Measurements from ENCODE around the gene TCF20. TPM values are rescaled to one million over a fixed set of nuclear protein-coding genes. Genes with fewer than 3 reads are reported as not detected.

TCF20 gene
- total and polyA plus RNA-seq, 2 experiments from 2014 or later, result 5.9 to 34.3 TPM

- Histone ChIP-seq H3K9me2 (replicated peaks; ENCODE audit: insufficient read depth) (no peaks in the 10 kb centered on the region), H3K4me2 (peak overlapping the region; percentile 89), H3K79me2 (no peaks in the 10 kb centered on the region), H3K27me3 (peaks cover 7% of the 10 kb centered on the region), H2AFZ (peak overlapping the region; percentile 45), H3K27ac (peak overlapping the region; percentile 73), H3K36me3 (replicated peaks; ENCODE audit: insufficient read depth, low read depth) (no peaks in the 10 kb centered on the region), H3K9me3 (ENCODE audit: low read depth) (no peaks in the 10 kb centered on the region), H4K20me1 (ENCODE audit: insufficient read depth, poor library complexity, severe bottlenecking) (no peaks in the 10 kb centered on the region), H3K4me3 (peak overlapping the region; percentile 16), H3K4me1 (ENCODE audit: insufficient read depth) (peaks cover 19% of the 10 kb centered on the region)
- no peak for TF ChIP-seq EZH2phosphoT487 (IDR thresholded peaks at IDR 0.05; ENCODE audit: low read depth, severe bottlenecking, unreplicated experiment)
- TF ChIP-seq CTCF (IDR thresholded peaks at IDR 0.05; ENCODE audit: poor library complexity), result no peak
- TF ChIP-seq EZH2 (IDR thresholded peaks at IDR 0.05; ENCODE audit: borderline replicate concordance), result no peak
- DNase-seq (ENCODE audit: low spot score), result peak; percentile 76
- 4% methylated on average over 43 of the region's 72 CpGs for WGBS (ENCODE audit: low lambda C conversion rate, missing lambda C conversion rate)
Measured at GRCh38 chr22:42283278-42284201, 13.1 kb upstream of the TCF20 start.

DNA sequence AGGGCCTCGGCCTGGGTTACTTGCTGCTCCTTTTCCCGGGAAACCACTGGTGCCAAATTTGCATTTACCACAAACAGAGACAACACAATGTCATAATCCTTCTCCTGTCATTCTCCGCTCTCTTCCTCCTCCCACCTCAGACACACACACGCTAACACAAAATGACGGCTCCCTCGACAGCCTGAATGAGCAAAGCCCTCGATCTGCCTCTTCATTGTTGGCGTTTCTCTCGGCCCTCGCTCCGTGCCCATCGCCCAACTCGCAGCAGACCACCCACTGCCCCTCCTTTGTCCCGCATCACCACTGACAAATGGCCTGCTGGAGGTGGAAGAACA is 12.5 kb upstream of the TCF20 start:
- no peaks in the 10 kb centered on the region for H3K9me3 ChIP-seq (ENCODE audit: low read depth)
- peak overlapping the region; percentile 45 for H2AFZ ChIP-seq
- H3K4me1 ChIP-seq (ENCODE audit: insufficient read depth), result peaks cover 19% of the 10 kb centered on the region
- no peak overlapping the region for H3K4me3 ChIP-seq
- peaks cover 7% of the 10 kb centered on the region for H3K27me3 ChIP-seq
- WGBS (ENCODE audit: low lambda C conversion rate, missing lambda C conversion rate), result 10% methylated on average over 14 of the region's 14 CpGs
- H4K20me1 ChIP-seq (ENCODE audit: insufficient read depth, poor library complexity, severe bottlenecking), result no peaks in the 10 kb centered on the region
- H3K9me2 ChIP-seq (replicated peaks; ENCODE audit: insufficient read depth), result no peaks in the 10 kb centered on the region
- H3K4me2 ChIP-seq, result peak overlapping the region; percentile 89
- H3K36me3 ChIP-seq (replicated peaks; ENCODE audit: insufficient read depth, low read depth), result no peaks in the 10 kb centered on the region
- DNase-seq (ENCODE audit: low spot score), result no peak
- TF ChIP-seq EZH2phosphoT487 (IDR thresholded peaks at IDR 0.05; ENCODE audit: low read depth, severe bottlenecking, unreplicated experiment) (no peak), CTCF (IDR thresholded peaks at IDR 0.05; ENCODE audit: poor library complexity) (no peak), EZH2 (IDR thresholded peaks at IDR 0.05; ENCODE audit: borderline replicate concordance) (no peak)
- H3K79me2 ChIP-seq, result no peaks in the 10 kb centered on the region
- H3K27ac ChIP-seq, result peak overlapping the region; percentile 73

DNA sequence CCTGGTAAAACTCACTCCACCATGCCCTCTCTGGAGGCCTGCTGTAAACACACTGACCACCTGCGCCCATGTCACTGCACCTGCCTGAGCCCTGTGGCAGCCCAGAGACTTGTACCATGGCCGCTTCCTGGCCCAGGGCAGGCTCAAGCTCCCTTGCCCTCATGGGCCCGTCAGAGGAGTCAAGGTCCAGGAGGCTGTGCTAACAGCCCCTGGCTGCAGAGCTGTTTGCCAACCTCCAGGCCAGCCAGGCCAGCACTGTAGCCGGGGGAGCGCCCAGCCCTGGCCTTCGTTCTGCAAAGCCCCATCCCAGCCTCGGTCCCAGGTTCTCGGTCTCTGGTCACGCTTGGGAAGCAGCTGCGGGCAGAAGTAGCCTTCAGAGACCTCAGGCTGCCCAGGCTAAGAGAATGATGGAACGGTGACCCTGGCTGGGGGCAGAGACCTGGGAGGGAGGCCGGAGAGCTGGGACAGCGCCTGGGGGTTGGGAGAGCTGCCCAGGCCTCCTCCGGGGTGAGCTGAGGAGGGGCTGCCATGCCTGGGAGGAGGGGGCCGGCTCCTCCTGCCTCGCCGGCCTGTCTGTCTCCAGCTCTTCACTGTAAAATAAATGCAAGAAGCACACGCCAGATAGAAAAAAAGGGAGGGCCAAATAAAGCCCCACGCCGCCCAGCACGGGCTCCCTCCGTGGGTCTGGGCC is 11.9 kb upstream of the TCF20 start:
- Histone ChIP-seq H3K36me3 (replicated peaks; ENCODE audit: insufficient read depth, low read depth) (no peaks in the 10 kb centered on the region), H2AFZ (no peak overlapping the region), H3K4me1 (ENCODE audit: insufficient read depth) (peaks cover 19% of the 10 kb centered on the region), H3K9me2 (replicated peaks; ENCODE audit: insufficient read depth) (no peaks in the 10 kb centered on the region), H3K27ac (peak overlapping the region; percentile 73), H3K4me3 (no peak overlapping the region), H3K27me3 (peaks cover 7% of the 10 kb centered on the region), H3K4me2 (peak overlapping the region; percentile 89), H4K20me1 (ENCODE audit: insufficient read depth, poor library complexity, severe bottlenecking) (no peaks in the 10 kb centered on the region), H3K9me3 (ENCODE audit: low read depth) (no peaks in the 10 kb centered on the region), H3K79me2 (no peaks in the 10 kb centered on the region)
- WGBS (ENCODE audit: low lambda C conversion rate, missing lambda C conversion rate), result 66% methylated on average over 18 of the region's 22 CpGs
- TF ChIP-seq EZH2phosphoT487 (IDR thresholded peaks at IDR 0.05; ENCODE audit: low read depth, severe bottlenecking, unreplicated experiment) (no peak), EZH2 (IDR thresholded peaks at IDR 0.05; ENCODE audit: borderline replicate concordance) (no peak), CTCF (IDR thresholded peaks at IDR 0.05; ENCODE audit: poor library complexity) (no peak)
- peak; percentile 34 for DNase-seq (ENCODE audit: low spot score)

All from hepatocyte (in vitro differentiated cells).